HL-60/S4 (cell line): Measurements from ENCODE around the gene PLA2G6.
"Not testable (repeated sequence)": the region's sequence is repeated elsewhere in the genome, so short reads cannot be mapped to it uniquely, and the experiment has no call there.

Experiments used
- in situ Hi-C: fragments of 300-500 bp; cut with MboI; formaldehyde crosslinking; loops from 2 replicates; pipeline ENCODE4 v1.14.3; 2022; ENCODE audit warnings: low sequenced_read_pairs

PLA2G6 gene

DNA sequence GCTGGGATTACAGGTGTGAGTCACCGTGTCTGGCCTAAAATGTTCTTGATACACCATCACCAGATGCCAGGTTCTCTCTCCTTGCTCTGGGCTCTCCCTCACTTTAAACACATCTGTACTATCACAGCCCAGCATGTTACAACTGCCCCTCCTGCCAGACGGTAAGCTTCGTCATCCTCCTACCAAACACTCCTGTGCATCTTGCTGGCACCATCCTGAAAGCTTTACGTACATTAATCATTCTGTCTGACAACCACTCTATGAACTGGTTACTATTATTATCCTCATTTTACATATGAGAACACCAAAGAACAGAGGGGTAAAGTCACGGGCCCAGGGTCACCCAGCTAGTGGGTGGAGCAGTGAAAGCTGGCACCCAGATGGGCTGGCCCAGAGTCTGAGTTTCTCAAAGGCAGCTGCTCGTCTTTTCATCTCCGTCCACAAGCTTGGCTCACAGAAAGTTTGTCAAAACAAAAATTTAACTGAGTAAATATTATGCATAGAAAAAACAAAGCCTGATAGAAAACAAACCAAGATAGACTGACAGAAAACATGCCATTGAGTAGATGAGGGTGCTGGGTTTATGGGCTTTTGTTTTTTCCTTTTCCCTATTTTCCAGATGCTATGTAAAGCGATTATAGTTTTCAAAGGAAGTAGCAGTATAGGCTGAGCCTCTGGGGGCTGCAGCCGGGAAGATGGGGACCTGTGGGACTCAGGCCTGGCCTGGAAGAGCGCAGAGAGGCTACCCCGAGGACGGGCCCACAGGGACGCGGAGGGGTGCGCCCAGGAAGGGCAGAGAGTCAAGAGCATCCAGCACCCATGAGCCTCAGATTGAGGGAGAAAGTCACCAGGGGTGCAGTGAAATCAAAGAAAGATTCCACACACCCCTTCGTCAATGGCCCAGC, 9.5 kb downstream of the PLA2G6 start:
- in situ Hi-C loops, result no loop called here

DNA sequence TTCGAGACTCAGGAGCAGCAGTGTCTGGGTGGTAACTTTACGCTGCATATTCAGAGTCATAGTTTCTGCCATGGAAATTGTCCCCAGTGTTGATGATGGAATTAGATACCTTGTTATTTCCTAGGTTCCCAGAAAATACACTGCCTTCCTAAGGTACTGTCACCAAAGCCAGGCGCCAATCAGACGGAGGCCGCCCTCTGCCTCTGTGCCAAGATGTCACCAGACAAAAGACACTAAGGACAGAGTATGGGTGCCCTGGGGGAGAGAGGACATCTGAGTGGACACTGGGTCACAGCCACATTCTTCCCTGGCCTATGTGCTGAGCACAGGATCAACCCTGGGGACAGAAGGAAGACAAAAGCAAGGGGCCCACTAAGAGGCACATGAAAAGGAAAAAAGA, 11.2 kb downstream of the PLA2G6 start:
- in situ Hi-C loops, result no loop called here

DNA sequence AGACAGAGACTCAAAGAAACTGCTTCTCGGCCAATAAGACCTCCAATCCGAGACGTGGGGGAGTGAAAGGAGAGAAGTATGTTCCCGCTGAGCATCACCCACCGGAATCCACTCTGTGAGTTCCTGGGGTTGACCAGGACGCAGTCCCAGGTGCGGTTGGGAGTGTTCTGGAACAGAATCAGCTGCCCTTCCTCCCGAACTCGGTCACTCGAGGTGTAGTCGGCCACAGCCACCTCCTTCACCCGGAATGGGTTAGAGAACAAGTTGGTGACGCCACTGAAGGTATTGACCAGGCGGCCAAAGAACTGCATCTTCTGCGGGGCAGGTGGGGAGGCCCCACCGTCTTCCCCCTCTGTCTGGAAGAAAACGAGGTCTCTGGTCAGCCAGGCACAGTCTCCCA, 12.5 kb downstream of the PLA2G6 start:
- in situ Hi-C loops, result no loop called here

DNA sequence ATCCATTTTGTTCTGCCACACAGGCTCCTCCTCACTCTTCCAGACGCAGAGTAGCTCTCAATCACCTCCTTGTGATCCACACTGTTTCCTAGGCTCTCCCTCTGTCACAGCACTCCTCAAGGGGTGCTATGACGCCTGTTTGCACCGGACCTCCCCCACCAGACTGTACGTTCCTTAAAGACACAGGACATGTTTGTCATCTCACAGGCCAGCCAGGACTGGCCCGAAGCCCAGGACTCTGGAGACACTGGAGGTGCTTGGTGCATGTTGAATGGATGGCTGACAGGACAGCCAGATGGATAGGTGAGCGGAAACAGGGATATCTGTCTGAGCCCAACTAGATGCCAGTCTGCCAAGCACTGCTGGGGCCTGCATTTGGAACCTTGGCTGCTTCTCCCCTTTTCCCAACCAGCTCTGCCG, 13.6 kb downstream of the PLA2G6 start:
- in situ Hi-C loops, result no loop called here

DNA sequence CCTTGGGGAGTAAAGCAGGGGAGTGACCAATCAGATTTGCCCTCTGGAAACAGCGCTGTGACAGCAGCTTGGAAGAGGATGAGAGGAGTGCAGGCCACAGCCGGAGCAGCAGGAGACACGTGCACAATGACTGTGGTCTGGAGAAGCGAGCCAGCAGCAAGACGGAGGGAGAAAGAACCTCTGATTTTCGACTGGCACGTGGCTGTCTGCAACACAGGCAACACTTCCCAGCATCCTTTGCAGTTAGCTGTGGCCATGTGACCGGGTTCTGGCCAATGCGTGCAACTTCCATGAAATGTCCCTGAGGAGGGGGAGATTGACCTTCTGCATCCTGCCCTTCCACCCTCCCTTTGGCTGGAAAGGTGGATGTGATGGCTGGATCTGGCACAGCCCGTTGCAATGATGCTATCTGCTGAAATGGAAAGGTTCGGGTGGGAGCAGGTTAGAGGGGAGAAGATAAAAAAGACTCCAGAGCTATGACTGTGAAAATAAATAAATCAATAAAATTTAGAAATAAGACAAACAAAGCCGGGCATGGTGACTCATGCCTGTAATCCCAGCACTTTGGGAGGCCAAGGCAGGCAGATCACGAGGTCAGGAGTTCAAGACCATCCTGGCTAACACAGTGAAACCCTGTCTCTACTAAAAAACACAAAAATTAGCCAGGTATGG, 15.6 kb downstream of the PLA2G6 start:
- in situ Hi-C loops, result no loop called here

DNA sequence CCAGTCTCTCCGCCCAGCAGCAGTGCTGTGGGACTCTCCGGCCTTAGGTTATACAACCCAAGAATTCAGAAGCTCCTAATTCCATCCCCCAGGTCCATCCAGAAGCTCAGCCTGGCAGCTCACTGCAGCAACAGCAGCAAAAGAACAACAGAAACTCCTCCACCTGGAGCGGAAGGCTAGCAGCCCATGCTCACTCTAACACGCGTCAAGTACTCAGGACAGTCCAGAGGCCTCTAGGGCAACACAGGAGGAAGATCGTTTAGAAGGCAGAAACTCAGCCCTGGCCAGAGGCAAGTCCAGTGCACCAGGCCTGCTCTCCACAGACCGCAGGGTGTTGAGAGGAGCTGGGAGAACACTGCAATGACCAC, 17.1 kb downstream of the PLA2G6 start:
- in situ Hi-C loops, result no loop called here

DNA sequence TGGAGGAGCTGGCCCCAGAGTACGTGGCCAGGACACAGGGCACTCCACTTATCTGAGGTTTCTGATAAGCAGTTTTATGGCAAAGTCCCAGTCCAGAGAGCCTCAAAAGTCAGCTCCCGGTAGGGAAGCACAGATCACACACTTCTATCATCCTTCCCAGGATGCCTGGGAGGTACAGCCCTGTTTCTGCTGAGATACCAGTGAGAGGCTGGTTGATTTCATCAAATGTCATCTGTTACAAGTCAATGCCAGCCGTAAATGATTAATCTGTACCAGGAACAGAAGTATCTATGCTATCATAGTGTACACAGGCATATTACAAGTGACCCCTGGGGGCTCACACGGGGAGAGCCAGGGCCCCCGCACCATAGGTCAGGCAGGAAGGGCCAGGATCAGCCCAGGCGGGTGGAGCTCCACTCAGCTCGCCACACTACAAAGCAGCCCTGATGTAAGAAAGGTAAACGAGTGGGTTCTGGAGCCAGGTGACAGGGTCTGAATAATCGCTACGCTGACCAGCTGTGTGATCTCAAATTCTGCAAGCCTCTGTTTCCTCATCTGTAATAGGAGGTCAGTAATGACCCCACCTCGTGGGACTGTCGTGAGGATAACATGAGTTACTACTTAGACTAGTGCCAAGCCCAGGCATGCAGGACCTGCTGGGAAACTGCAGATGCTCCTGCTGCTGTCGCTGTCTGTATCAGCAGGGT, 17.6 kb downstream of the PLA2G6 start:
- in situ Hi-C loops, result no loop called here

DNA sequence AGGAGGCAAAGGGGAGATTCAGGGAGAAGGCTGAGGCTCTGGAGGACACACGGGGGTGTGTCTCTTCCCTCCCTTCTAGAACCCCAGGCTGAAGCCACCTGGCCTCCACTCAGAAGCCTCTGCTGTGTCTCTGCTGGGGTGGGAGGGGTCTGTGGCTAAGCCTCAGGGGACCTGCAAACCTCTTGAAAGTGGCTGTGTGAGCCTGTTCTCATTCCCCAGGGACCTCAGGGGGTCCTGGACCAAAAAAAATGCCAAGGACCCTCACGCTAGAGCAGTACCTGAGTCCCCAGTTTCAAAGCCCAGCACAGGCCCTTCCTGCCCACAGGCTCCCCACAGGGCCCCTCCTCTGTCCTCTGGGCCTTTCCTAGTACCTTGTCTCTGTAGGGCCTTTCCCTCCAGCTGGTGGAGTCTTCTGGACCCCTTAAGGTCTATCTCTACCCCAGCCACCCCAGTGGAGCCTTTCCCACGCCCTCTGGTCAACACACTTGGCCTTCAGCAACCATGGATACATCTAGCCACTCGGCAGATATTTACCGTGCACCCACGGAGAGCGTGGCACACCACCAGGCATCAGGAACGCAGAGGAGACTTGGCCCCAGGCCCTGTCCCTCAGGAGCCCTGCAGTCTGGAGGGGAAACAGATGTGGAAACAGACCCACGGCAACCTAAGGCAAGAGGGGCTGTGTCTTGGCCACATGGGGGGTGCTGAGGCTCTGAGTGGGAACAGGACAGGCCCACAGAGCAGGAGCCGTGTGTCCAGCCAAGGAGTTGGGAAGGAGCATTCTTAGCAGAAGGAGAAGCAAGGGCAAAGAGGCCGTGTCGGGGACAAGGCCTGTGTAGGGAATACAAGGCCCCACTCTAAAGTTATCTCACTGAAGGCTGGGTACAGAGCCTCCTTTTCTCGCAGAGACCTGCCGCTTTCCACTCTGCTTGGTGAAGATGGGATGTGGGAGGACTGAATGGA, 18.5 kb downstream of the PLA2G6 start:
- in situ Hi-C loops, result no loop called here

DNA sequence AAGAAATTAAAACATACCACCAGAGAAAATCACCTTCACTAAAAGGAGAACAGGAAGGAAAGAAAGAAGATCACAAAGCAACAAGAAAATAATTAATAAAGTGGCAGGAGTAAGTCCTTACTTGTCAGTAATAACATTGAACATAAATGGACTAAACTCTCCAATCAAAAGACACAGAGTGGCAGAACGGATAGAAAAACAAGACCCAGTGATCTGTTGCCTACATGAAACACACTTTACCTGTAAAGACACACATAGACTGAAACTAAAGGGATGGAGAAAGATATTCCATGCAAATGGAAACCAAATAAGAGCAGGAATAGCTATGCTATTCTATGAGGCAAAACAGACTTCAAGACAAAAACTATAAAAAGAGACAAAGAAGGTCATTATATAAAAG, 25.9 kb downstream of the PLA2G6 start:
- in situ Hi-C loops, result no loop called here

DNA sequence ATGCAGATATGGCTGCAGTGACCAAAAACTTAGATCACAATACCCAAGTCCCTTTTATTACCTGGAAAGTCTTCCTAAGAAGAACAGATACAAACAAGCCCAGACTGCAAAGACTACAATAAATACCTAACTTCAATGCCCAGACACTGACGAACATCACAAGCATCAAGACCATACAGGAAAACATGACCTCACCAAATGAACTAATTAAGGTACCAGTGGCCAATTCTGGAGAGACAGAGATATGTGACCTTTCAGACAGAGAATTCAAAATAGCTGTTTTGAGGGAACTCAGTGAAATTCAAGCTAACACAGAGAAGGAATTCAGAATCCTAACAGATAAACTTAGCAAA, 27.1 kb downstream of the PLA2G6 start:
- in situ Hi-C loops, result not testable (repeated sequence)

DNA sequence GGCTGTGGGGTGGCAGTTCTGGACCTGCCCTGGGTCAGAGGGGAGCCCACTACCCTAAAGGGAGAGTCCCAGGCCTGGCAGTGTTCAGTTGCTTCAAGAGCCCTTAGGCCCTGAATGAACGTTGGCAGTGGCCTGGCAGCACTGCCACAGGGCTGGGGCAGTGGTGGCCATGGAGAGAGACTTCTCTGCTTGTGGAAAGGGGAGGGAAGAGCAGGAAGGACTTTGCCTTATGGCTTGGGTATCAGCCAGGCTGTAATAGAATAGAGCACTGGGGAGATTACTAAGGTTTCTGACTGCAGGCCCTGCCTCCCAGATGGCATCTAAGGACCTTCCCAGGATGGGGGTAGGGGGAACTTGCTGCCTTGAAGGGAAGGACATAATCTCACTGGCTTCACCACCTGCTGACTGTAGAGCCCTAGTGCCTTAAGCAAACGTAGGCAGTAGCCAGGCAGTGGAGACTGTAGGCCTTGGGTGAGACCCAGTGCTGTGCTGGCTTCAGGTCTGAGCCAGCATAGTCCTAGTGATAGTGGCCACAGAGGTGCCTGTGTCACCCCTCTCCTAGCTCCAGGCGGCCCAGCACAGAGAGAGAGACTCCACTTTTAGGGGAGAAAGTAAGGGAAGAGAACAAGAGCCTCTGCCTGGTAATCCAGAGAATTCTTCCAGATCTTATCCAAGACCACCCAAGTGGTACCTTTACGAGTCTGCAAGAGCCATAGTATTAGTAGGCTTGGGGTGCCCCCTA, 27.6 kb downstream of the PLA2G6 start:
- in situ Hi-C loops, result no loop called here

DNA sequence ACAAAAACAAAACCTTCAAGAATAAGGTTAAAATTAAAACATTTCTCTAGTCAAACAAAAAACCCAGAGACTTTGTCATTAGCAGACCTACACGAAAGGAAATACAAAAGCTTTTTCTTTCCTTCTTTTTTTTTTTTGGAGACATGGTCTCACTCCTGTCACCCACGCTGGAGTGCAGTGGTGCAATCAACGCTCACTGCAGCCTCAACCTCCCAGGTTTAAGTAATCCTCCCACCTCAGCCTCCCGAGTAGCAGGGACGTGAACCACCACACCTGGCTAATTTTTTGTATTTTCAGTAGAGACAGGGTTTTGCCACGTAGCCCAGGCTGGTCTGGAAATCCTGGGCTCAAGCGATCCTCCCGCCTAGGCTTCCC, 30.5 kb downstream of the PLA2G6 start:
- in situ Hi-C loops, result no loop called here

DNA sequence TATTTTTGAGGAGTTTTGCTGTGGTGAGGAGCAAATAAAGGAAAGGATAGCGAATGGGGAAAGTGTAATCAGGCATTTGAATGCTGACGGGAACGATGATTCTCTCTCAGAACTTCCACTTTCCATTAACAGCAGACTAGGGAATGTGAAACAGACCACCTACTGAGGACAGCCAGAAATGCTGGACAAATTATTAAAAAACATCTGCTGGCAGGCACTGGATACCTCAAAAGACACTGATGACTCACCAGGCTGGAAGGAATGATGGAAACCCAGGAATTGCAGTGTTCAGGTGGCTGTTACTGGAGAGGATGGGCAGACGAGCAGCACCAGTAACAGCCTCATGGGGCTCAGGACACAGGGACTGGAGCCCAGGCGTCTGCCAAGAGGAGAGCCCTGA, 33.4 kb downstream of the PLA2G6 start:
- in situ Hi-C loops, result no loop called here

DNA sequence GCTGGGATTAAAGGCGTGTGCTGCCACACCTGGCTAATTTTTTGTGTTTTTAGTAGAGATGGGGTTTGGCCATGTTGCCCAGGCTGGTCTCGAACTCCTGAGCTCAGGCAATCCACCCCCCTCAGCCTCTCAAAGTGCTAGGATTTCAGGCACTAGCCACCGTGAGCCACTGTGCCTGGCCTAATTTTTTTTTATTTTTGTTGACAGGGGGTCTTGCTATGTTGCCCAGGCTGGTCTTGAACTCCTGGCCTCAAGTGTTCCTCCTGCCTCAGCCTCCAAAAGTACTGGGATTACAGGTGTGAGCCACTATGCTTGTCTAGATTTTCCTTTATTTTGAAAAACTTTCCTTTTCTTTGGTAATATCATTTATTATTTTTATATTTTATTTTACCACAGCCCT, 35.5 kb downstream of the PLA2G6 start:
- in situ Hi-C loops, result not testable (repeated sequence)

DNA sequence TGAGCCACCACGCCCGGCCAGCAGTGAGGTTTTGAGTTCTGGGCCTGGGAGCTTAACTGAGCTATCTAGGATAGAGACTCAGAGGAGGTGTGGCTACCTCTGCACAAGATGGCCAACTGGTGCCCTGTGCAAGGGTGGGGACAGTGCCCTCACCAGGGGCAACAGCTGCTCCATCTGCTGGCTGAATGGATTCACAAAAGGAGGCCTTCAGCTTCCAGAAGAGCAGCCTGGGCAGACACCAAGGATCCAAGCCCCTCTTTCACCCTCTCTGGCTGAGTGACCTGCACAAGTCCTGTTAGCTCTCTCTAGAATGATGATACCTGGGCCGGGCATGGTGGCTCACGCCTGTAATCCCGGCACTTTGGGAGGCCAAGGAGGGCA, 37.6 kb downstream of the PLA2G6 start:
- in situ Hi-C loops, result no loop called here

DNA sequence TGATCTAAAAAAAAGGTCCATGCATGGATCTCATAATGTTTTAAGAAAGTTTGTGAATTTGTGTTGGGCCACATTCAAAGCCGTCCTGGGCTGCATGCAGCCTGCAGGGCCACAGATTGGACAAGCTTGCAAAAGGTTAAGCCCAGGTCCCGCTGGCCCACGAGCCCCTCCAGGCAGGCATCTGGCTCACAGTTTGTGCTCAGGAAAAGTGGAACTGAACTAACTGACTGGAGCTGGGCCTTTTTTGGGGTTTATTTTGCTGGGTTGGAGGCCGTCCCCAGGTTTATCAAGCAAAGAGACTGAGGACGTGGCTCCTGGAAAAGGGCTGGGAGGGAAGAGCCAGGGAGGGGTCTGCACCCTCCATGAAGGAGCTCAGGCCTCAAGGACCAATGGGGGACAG, 39.0 kb downstream of the PLA2G6 start:
- in situ Hi-C loops, result no loop called here

DNA sequence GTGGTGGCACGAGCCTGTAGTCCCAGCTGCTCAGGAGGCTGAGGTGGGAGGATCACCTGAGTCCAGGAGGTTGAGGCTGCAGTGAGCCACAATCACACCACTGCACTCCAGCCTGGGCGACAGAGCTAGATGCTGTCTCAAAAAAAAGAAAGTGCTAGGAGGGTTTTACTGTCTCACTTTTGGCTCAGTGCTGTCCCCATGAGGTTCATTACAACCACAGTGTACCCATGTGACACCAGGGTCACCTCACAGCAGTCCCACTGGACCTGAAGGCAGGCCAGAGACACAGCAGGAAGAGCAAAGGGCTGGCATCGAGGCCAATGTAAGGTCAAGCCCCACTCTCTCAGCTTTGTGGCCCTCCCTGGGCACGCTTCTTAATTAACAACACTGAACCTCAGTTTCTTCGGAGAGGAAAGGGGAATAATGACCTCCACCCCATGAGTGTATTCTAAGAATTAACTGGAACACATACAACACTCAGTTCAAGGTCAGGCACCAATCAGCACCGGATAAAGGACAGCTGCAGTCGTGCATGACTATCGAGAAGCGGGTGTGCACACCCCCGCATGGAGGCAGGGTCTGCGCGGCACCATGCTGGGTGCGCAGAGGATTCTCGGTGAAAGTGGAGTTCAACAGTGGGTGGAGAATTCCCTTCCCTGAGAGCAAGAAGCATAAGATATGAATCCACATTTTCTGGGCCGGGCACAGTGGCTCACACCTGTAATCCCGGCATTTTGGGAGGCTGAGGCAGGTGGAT, 40.2 kb downstream of the PLA2G6 start:
- in situ Hi-C loops, result no loop called here

DNA sequence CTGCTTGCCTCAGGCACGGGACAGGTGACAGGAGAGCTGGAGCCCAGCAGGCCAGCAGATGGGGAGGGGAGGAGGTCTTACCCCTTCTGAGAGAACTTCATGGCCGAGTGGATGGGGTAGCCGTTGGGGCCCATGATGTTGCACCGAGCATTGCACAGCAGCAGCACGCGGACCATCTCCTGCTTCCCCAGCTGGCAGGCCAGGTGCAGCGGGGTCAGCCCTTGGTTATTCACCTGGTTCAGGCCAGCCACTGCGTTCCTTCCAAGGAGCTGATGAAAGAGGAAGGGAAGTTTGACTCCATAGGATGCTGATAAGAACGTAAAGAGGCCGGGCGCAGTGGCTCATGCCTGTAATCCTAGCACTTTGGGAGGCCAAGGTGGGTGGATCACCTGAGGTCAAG, 41.7 kb downstream of the PLA2G6 start:
- in situ Hi-C loops, result no loop called here

DNA sequence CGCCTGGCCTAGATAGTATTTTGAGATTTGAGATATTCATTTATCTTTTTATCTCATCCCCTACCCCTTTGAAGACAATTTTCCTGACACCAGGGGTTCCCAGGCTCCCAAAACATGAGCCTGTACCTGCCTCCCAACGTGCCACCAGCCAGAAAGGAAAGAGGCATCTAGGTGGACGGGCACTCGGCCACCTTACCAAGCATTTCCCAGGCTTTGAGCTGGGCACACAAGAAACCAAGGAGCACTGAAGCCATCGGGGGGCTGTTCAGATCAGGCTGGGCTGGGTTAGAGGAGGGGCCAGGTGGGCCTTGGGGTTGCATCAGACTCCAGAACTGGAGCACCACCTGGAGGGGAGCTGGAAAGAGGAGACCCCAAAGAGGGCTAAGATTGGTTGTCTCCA, 42.7 kb downstream of the PLA2G6 start:
- in situ Hi-C loops, result no loop called here
